GM21390 (cell line): ENCODE measurements around the gene SH2D3C.
A peak's percentile ranks its signal among the peaks of the same experiment; 100 is the strongest.

ENCODE experiments used
- ATAC-seq: cut with Tn5 transposase; IDR thresholded peaks from one replicate; pipeline ENCODE4 v1.9.1; 2021; ENCODE audit not compliant: unreplicated experiment

Gene SH2D3C

DNA sequence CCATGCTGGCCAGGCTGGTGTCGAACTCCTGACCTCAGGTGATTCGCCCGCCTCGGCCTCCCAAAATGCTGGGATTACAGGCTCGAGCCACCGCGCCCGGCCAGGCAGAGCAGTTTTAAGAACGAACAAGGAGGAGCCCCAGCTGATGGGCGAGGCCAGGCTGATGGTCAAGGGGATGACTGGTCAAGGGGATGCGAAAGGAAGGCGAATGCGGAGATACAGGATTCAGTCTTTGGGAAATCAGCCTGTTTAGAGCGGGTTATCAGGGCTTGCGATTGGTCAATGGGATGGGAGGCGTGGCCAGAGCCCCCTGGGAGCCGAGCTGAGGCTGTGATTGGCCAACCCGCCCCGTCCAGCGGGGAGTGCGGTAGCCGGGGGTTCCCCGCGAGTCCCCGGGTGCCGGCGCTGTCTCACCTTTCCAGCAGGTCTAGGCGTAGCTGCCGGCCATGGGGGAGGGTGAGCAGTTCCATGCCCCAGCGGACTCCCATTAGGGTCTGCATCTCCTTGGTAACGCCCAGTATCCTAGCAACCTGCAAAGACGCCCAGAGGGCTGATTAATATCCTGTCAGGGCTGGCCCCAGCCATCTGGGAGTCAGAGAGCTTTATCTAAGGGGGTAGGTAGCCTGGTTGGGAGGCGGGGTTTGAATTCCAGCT, 35.9 kb downstream of the SH2D3C start:
- no peak for ATAC-seq

DNA sequence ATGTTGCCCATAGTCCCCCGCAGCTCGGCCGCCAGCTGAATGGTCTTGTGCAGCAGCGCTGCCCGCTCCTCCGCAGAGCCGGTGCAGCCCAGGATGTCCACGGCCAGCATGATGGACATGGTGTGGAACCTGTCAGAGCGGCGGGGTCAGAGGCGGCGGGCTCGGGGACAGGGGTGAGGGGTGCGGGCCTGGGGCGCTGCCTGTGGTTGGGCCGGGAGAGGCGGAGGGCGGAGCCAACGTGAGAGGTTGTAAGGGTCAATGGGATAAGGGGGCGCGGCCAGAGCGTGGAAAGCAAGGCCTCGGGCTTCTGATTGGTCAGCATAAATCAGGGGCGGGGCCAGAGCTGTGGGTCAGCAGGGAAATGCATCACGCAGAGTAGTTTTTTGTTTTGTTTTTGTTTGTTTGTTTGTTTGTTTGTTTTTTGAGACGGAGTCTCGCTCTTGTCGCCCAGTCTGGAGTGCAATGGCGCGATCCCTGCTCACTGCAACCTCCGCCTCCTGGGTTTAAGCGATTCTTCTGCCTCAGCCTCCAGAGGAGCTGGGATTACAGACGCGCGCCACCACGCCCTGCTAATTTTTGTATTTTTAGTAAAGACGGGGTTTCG, 36.5 kb downstream of the SH2D3C start:
- ATAC-seq = no peak

DNA sequence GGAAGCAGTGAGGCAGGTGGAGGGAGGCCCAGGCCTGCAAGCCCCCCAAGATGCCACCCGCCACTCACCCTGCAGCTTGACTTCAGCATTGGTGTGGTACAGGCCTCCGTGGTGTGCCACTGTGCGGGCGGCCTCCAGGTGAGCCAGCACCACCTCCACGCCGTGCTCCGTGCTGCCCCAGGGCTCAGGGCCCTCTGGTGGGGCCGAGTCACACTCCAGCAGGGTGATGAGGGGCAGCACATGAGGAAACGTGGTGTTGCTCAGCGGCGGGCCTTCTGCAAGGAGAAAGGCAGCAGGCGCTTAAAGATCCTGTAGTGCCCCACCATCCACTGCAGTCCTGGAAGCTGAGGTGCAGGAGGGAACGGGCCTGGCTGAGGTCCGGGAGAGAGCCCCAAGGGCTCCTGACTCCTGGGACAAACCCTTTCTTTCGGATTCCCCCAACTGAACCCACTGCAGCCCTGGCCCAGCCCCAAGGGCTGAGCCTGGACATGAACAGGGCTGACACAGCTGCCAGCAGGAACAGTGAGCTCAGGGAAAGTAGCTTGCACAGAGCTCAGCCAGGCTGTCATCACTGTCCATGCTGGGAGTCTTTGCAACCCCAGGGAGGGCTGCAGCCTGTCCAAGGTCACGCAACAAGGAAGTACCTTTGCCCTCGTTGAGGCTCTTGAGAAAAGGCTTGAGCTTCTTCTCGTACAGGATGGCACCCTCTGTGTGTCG, 38.7 kb downstream of the SH2D3C start:
- ATAC-seq = no peak

DNA sequence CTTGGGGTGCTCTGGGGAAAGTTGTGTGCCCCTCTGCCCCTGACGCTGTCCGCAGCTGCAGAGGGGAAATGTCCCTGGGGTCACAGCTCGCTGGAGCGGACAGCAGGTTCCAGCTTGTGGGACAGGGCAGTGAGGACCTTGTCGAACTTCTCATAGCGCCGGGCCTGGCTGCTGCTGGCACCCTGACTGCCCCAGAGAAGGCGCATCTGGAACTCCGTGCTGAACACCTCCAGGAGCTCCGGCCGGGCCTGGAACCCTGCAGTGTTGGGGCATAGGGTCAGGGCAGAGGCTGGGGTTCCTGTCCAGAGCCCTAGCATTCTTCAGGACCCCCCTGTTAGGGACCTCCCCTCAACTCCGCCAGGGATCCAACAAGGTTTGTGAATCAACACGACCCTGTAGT, 39.8 kb downstream of the SH2D3C start:
- ATAC-seq = no peak

DNA sequence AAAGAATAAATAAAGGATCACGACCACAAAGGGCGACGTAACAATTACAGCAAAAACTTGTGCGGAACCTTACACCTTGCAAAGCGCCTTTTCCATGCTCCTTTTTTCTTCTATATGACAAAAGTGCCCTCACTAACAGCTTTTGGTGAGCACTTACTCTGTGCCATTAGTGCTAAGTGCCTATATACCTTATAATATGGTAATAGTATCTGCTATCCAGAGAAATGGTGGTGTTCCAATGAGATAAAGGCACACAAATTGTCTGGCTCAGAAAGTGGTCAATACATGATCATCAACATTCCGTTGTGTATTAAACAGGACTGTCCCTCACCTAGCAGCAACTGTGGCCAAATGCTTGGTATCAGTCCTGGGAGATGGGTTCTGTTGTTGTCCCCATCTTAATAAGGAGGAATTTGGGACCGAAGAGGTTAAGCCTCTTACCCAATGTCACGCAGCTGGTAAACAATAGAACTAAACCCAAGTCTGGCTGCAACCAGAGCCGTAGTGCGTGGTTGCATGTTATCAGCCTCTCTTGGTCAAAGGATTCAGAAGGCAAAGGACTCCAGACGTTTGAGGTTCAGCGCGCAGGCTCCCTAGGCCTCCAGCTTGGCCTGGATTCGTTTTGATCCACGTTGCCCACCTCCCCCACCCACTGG, 42.8 kb downstream of the SH2D3C start:
- peak; percentile 3 for ATAC-seq

DNA sequence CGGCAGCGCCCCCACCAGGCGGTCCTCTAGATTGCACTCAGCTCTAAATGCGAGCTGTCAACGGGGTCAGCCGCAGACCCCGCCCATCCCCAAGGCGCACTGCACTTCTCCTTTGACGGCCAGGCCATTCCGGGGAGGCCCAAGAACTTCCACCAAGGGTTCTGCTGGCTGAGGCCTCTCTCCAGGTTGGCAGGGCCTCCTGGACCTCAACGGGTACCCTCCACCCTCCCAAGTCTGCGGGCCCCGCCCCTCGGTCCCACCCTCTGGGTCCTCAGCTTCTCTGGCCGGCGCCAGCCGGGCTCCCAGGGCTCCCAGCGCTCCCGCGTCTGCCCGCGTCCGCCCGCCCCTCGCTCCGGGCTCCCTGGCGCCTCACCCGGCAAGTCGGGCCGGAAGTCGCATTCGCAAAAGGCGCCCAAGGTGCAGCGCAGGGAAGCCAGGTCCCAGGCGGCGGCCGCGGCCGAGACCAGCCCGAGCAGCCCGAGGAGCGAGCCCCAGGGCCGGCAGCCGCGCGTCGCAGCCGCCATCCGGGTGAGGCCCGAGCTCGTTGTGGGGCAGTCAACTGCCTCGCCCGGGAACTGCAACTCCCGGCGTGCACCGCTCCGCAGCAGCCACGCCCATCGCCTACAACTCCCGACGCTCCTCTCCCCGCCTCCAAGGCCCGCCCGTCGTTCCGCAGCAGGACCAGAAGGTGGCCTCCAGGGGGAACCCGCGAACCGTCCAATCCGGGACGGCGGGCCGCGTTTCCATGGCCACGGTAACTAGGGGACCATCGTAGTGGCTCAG, 43.5 kb downstream of the SH2D3C start, which contains the start of gene TOR2A:
TOR2A (minus strand) TSS at position 548 of the 783 bp plus-strand sequence; CDS start at position 524, 24 bp downstream.
- peak; percentile 79 for ATAC-seq

DNA sequence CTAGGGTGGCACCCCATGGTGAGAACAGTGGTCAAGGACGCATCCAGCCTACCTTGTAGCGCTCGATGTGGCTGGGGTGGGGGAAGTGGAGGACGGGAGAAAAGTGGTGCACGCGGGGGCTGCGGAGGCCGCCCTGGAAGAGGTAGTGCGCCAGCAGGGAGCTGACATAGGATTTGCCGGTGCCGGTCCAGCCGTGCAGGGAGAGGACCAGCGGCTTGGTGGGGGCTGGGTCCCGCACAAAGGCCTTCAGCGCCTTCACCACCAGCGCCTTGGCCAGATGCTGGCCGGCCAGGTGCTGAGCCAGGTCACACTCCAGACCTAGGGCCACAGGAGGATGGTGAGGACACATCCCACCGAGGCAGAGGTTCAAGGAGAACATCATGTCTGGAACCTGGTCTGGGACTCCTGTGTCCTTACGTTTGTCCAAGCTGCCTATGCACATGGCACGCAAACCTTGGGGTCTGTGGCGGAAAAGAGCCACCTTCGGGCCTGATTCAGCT, 44.2 kb downstream of the SH2D3C start:
- ATAC-seq = no peak

- ATAC-seq = no peak
Observed at GRCh38 chr9:127733614-127734013, 44.9 kb downstream of the SH2D3C start.

DNA sequence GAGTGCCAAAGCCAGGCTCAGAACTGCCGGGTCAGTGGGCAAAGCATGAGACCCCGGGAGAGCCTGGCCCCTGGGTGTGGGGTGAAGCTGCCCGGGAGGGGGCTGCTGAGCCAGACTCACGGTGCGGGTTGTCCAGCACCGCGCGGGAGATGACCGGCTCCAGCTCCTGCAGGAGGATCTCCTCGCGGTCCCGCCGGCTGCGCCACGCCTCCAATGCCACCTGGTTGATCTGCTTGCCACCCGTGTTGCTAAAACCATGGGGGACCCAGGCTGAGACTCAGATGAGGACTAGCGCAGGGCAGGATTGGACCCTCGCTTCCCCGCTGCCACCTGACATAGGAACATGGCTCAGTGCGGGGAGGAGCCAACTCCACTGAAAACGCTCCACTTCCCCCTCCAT, 46.0 kb downstream of the SH2D3C start:
- no peak for ATAC-seq

DNA sequence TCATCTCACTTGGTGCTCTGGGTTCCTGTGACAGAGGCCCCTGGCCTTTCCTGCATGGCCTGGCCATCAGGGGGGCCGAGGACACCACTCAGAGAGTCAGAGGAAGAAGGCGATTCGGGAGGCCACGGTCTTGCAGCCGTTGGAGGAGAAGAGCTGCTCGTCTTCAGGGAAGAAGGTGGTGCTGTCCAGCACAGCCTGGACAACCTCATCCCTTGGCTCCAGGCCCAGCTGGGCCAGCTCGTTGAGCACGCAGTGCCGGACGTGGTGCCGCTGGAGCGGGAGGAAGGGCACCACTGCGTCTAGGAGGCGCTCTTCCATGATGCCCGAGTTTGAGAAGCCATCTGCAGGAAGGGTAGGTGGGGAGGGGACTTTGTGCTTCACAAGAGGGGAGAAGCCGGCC, 46.5 kb downstream of the SH2D3C start:
- ATAC-seq = no peak

- ATAC-seq = no peak
Observed at GRCh38 chr9:127730799-127731410, 47.6 kb downstream of the SH2D3C start.

DNA sequence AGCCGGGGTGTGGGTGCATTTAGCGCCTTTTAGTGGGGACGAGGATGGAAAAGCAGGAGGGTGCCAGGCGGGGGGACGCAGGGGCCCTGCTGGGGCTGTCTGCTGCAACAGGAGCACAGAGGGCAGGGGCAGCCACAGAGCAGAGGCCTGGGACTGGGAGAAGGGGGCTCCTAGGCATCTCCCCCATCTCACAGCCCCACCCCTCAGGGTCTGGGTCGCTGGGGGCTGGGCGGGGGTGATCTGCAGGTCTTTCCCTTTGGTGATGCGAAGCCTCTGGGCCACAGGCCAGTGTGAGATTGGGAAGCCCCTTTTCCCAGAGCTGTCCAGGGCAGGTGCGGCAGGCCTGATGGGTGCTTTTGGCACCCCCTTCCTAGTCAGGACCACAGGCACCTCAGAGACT, 48.2 kb downstream of the SH2D3C start:
- no peak for ATAC-seq

DNA sequence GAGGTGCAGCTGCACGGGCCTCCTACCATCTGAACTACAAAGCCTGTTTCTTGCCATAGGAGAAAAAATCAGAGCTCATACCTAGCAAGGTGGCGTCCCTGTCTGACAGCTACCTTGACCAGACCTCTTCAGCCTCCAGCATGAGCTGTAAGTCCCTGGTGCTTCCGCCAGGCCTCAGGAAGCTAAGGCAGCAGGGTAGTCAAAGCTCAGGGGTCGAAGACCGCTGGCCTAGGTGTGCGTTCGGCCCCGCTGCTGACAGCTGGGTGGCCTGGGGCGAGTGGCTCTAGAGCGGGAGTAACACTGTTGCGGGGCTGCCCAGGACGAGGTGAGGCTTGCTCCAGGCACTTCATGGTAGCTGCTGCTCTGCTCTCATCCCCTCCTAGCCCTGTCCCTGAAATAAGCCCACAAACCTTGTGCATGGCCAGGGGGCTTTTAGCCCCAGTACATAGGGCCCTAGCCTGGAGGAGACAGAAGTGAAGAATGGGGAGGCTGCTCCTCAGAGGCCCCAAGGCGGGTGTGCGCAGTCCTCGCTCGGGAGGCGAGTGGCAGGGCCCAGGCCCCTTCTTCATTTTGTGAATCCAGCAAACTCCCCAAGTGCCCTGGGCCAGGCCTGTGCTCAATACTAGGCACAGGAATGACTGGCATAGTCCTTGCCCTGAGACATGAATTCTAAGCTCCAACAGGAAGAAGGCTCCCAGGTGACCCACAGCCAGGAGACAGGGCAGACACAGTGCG, 48.8 kb downstream of the SH2D3C start:
- no peak for ATAC-seq

DNA sequence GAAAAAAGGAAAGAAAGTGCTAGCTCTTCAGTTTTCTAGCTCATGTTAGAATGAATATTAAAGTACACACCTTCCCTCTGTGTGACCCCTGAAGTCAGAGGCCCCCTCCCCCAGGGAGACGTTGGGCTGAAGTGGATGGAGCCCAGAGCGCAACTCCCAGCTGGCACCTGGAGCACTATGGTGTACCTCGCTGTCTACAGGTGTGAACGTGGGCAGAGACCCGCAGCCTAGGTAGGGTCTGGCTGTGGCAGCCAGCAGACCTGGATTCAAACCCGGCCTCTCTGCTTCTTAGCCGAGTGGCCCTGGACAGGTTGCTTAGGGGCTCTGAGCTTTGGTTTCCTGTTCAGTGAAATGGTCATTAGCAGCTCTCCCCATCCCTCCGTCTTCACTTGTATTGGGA, 49.7 kb downstream of the SH2D3C start:
- no peak for ATAC-seq

DNA sequence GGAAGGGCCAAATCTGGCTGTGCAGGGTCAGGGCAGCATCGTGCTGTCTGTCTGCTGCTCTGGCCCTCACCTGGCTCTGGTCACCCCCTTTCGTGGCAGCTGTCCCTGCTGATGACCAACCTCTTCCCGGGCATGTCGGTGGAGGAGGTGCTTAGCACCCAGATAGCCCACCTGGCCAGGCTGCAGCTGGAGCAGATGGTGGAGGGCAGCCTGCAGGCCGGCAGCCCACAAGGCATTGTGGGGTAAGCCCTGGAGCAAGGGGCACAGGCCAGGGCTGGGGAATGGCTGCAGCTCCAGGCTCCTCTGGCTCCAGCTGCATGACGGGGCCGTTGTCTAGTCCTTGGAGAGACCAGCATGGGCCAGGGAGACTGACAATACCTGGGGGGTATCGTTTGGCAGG, 51.6 kb downstream of the SH2D3C start:
- no peak for ATAC-seq

GRCh38 chr9:127724012-127724411, 54.5 kb downstream of the SH2D3C start:
- ATAC-seq = no peak

DNA sequence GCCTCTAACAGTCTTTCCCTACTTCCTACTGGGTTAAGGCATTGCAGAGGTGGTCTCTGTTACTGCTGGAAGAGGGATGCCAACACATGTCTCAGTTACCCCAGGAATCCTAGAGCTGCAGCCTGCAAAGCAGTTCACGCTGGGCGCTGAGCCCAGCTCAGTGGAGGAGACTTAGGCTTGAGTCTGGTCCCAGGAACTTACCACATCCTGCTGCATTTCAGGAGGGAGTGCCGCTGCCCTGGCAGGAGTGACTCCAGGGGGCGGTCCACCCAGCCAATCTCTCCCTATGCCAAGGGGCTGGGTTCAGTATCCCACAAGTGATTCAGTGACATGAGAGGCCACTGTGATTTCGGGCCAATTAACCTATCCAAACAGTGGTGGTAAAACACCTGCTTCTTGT, 55.0 kb downstream of the SH2D3C start:
- ATAC-seq = no peak

DNA sequence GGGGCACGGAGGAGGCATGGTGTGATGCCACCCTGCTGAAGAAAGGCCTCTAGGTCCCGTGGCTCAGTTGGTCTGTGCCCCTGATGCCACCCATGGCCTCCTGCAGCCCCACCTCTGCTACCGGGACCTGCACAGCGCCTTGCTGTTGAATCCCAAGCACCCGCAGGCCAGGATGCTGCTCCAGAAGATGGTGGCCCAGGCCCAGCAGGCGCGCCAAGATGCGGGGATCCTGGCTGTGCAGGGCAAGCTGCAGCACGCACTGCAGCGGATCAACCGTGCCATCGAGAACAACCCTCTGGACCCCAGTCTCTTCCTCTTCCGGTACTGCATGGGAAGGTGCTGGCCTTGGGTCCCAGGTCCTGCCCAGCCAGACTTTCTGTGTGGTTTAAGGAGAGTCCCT, 55.5 kb downstream of the SH2D3C start:
- ATAC-seq = no peak

- ATAC-seq = no peak
Observed at GRCh38 chr9:127722055-127722745, 56.3 kb downstream of the SH2D3C start.
